Mesenchymal stem cell (in vitro differentiated cells and primary cell): ENCODE data around the gene BCAS4.

Experiments used
- DNase-seq: peaks from one replicate; pipeline ENCODE4 v3.0.0-alpha.2; 2013
- H2AFZ ChIP-seq: one replicate; pipeline ENCODE4 v1.6.1; 2013; ENCODE audit warnings: low read depth, mild to moderate bottlenecking, control low read depth, inconsistent platforms, low read length, moderate library complexity
- H2AK5ac ChIP-seq: 2 replicates; pipeline ENCODE4 v1.6.1; 2013; ENCODE audit warnings: low read length, moderate library complexity, mild to moderate bottlenecking, inconsistent platforms; ENCODE audit not compliant: severe bottlenecking
- H2BK120ac ChIP-seq: one replicate; pipeline ENCODE4 v1.6.1; 2013; ENCODE audit warnings: low read depth, mild to moderate bottlenecking, inconsistent platforms, low read length, moderate library complexity
- H2BK12ac ChIP-seq, 2 experiments: one replicate each; pipeline ENCODE4 v1.6.1; 2013; ENCODE audit warnings: inconsistent platforms in 2 of 2, low read length in 2 of 2, mild to moderate bottlenecking in 2 of 2, moderate library complexity in 2 of 2, control low read depth in 1 of 2
- H2BK15ac ChIP-seq: one replicate; pipeline ENCODE4 v1.6.1; 2013; ENCODE audit warnings: mild to moderate bottlenecking, low read depth, inconsistent platforms; ENCODE audit not compliant: poor library complexity, severe bottlenecking
- H2BK5ac ChIP-seq: 2 replicates; pipeline ENCODE4 v1.6.1; 2013; ENCODE audit warnings: low read depth, mild to moderate bottlenecking, low read length, control low read depth, inconsistent platforms; ENCODE audit not compliant: poor library complexity, severe bottlenecking
- H3K14ac ChIP-seq, 2 experiments: one replicate each; pipeline ENCODE4 v1.6.1; 2013; ENCODE audit warnings: inconsistent platforms in 2 of 2, low read length in 2 of 2, control low read depth in 1 of 2, mild to moderate bottlenecking in 1 of 2, moderate library complexity in 1 of 2
- H3K18ac ChIP-seq, 2 experiments: one replicate each; pipeline ENCODE4 v1.6.1; 2013; ENCODE audit warnings: inconsistent platforms in 2 of 2, low read length in 2 of 2, control low read depth in 1 of 2, low read depth in 1 of 2, mild to moderate bottlenecking in 1 of 2
- H3K23ac ChIP-seq, 2 experiments: one replicate each; pipeline ENCODE4 v1.6.1; 2013; ENCODE audit warnings: inconsistent platforms in 2 of 2, low read length in 2 of 2, mild to moderate bottlenecking in 2 of 2, moderate library complexity in 2 of 2, control low read depth in 1 of 2
- H3K27ac ChIP-seq: 2 replicates; pipeline ENCODE4 v1.5.1; 2013; ENCODE audit warnings: mild to moderate bottlenecking, moderate library complexity, low read length, control low read depth, inconsistent platforms; ENCODE audit not compliant: poor library complexity, severe bottlenecking
- H3K27me3 ChIP-seq, 2 experiments: 2 replicates each; pipeline versions ENCODE4 v1.6.1 to v1.7.0; 2013; ENCODE audit warnings: low read length in 2 of 2, mild to moderate bottlenecking in 2 of 2, moderate library complexity in 2 of 2, control low read depth in 1 of 2, inconsistent platforms in 1 of 2; ENCODE audit not compliant: control insufficient read depth in 1 of 2, insufficient read depth in 1 of 2
- H3K36me3 ChIP-seq, 2 experiments: 2 replicates each; pipeline versions ENCODE4 v1.6.1 to v1.7.0; 2013; ENCODE audit warnings: low read length in 2 of 2, control low read depth in 1 of 2, inconsistent platforms in 1 of 2, low read depth in 1 of 2, mild to moderate bottlenecking in 1 of 2; ENCODE audit not compliant: insufficient read depth in 2 of 2, control insufficient read depth in 1 of 2
- H3K4ac ChIP-seq, 2 experiments: one replicate each; pipeline ENCODE4 v1.6.1; 2013; ENCODE audit warnings: inconsistent platforms in 2 of 2, low read length in 2 of 2, mild to moderate bottlenecking in 2 of 2, moderate library complexity in 2 of 2, control low read depth in 1 of 2, low read depth in 1 of 2
- H3K4me1 ChIP-seq: 2 replicates; pipeline ENCODE4 v1.6.1; 2013; ENCODE audit warnings: low read depth, low read length, control low read depth; ENCODE audit not compliant: control insufficient read depth, insufficient read depth
- H3K4me2 ChIP-seq: 2 replicates; pipeline ENCODE4 v1.6.1; 2013; ENCODE audit warnings: low read length, mild to moderate bottlenecking, inconsistent platforms; ENCODE audit not compliant: poor library complexity, severe bottlenecking
- H3K4me3 ChIP-seq, 2 experiments: 2 replicates each; pipeline versions ENCODE4 v1.5.1 to v1.7.0; 2013; ENCODE audit warnings: low read length in 2 of 2, mild to moderate bottlenecking in 2 of 2, control low read depth in 1 of 2, low read depth in 1 of 2; ENCODE audit not compliant: insufficient read depth in 1 of 2
- H3K79me1 ChIP-seq: replicated peaks from 2 replicates; pipeline ENCODE4 v1.6.1; 2013; ENCODE audit warnings: mild to moderate bottlenecking, control low read depth, low read length, inconsistent platforms; ENCODE audit not compliant: poor library complexity, severe bottlenecking
- H3K9ac ChIP-seq: 2 replicates; pipeline ENCODE4 v1.7.0; 2013; ENCODE audit warnings: mild to moderate bottlenecking, low read length, moderate library complexity
- H3K9me3 ChIP-seq: 2 replicates; pipeline ENCODE4 v1.7.0; 2013; ENCODE audit warnings: mild to moderate bottlenecking, low read length; ENCODE audit not compliant: control insufficient read depth
- H4K8ac ChIP-seq: one replicate; pipeline ENCODE4 v1.6.1; 2013; ENCODE audit warnings: inconsistent platforms, mild to moderate bottlenecking, low read length, moderate library complexity
- H4K91ac ChIP-seq: one replicate; pipeline ENCODE4 v1.6.1; 2013; ENCODE audit warnings: mild to moderate bottlenecking, low read length, inconsistent platforms
- WGBS: methylation state at CpG from one replicate; pipeline ENCODE4 v1.1.7; 2013; ENCODE audit warnings: mixed read lengths; 5-methylcytosine and 5-hydroxymethylcytosine counted together

The BCAS4 gene

DNA sequence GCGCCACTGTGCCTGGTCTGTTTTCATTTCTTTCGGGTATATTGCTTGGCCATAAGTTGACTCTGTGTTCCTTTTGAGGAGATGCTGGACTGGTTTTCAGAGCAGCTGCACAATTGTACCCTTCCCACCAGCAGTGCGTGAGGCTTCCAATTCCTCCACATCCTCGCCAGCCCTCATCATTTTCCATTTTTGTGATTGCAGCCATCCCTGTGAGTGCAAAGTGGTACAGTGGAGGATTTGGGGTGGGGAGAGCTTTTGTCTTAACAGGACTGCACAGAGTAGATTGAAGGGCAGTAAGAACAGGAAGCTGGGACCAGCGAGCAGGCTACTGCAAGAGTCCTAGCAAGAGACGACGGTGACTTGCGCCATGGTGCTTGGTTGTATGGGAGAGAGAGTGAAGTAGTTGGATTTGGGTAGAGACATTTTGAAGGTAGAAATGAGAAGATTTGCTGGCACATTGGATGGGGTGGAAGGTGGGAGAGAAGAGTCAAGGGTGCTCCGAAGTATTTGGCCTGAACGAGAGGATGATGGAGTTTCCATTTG is 18.3 kb downstream of the BCAS4 start:
- WGBS: 95% methylated on average over 9 of the region's 10 CpGs

DNA sequence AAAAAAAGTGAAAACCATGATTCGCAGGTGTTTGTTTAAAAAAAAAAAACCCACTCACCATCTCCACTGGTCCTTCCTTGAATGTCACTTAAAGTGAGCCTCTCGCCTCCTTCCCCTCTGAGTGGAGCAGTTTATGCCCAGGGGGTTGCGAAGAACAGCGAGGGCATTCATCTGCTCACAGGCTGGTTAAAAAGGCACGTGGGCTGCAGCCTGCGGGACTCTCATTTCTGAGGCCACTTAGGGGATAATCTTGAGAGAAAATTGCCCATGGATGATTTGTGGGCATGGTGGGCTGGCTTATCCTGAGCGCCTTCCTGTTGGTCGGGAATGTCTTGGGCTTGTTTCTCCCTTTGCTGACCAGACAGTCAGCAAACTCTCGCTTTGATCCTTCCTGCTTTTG is 18.9 kb downstream of the BCAS4 start:
- Histone ChIP-seq H3K9ac (no peak overlapping the region), H3K4me1 (peaks cover 17% of the 10 kb centered on the region), H3K23ac (no peak overlapping the region), H2AFZ (no peak overlapping the region), H4K91ac (no peak overlapping the region), H3K27ac (no peak overlapping the region), H3K79me1 (peaks cover 18% of the 10 kb centered on the region), H2BK12ac (no peak overlapping the region), H2BK5ac (no peak overlapping the region), H2AK5ac (no peak overlapping the region), H3K4me3 (no peak overlapping the region), H3K14ac (no peak overlapping the region), H3K4ac (no peak overlapping the region), H4K8ac (no peak overlapping the region), H3K36me3 (peaks cover 0 to 3% of the 10 kb centered on the region in 2 experiments), H3K9me3 (no peaks in the 10 kb centered on the region), H3K4me2 (no peak overlapping the region), H3K27me3 (no peaks in the 10 kb centered on the region), H3K18ac (no peak overlapping the region), H2BK120ac (no peak overlapping the region), H2BK15ac (no peak overlapping the region)
- no peak for DNase-seq
- 90% methylated on average over 9 of the region's 9 CpGs for WGBS

More for the DNA sequence above, 18.3 kb downstream of the BCAS4 start:
- Histone ChIP-seq H2BK15ac (no peak overlapping the region), H2AFZ (no peak overlapping the region), H3K4me1 (peaks cover 14% of the 10 kb centered on the region), H3K23ac (no peak overlapping the region), H3K4me3 (no peak overlapping the region), H3K27me3 (no peaks in the 10 kb centered on the region), H3K27ac (no peak overlapping the region), H3K36me3 (peaks cover 0 to 3% of the 10 kb centered on the region in 2 experiments), H2BK120ac (no peak overlapping the region), H3K18ac (no peak overlapping the region), H3K4me2 (no peak overlapping the region), H3K14ac (no peak overlapping the region), H2AK5ac (no peak overlapping the region), H3K9ac (no peak overlapping the region), H4K91ac (no peak overlapping the region), H3K79me1 (peaks cover 18% of the 10 kb centered on the region), H4K8ac (peak overlapping the region; percentile 4), H3K9me3 (no peaks in the 10 kb centered on the region), H2BK12ac (no peak overlapping the region), H3K4ac (no peak overlapping the region), H2BK5ac (no peak overlapping the region)
- no peak for DNase-seq

GRCh38 chr20:50814438-50815161 is 19.7 kb downstream of the BCAS4 start:
- H4K8ac ChIP-seq: no peak overlapping the region
- H3K4me3 ChIP-seq: no peak overlapping the region
- no peaks in the 10 kb centered on the region for H3K27me3 ChIP-seq
- no peak overlapping the region for H2BK5ac ChIP-seq
- no peak overlapping the region for H3K4ac ChIP-seq
- no peak for DNase-seq
- peaks cover 17% of the 10 kb centered on the region for H3K4me1 ChIP-seq
- no peak overlapping the region for H4K91ac ChIP-seq
- no peak overlapping the region for H2AK5ac ChIP-seq
- no peak overlapping the region for H2BK15ac ChIP-seq
- no peak overlapping the region for H3K27ac ChIP-seq
- H2BK12ac ChIP-seq: peak overlapping the region in 1 of 2 experiments; percentile 79
- H3K36me3 ChIP-seq: peaks cover 0 to 3% of the 10 kb centered on the region in 2 experiments
- peak overlapping the region in 1 of 2 experiments; percentile 2 for H3K18ac ChIP-seq
- H2BK120ac ChIP-seq: no peak overlapping the region
- H3K9ac ChIP-seq: no peak overlapping the region
- peaks cover 22% of the 10 kb centered on the region for H3K79me1 ChIP-seq
- no peak overlapping the region for H3K4me2 ChIP-seq
- 88% methylated on average over 9 of the region's 9 CpGs for WGBS
- no peaks in the 10 kb centered on the region for H3K9me3 ChIP-seq
- H3K23ac ChIP-seq: no peak overlapping the region
- no peak overlapping the region for H2AFZ ChIP-seq
- no peak overlapping the region for H3K14ac ChIP-seq

GRCh38 chr20:50815162-50815989 is 20.5 kb downstream of the BCAS4 start:
- Histone ChIP-seq H3K9me3 (no peaks in the 10 kb centered on the region), H3K4me3 (no peak overlapping the region), H3K18ac (peak overlapping the region in 1 of 2 experiments; percentile 2), H2BK120ac (no peak overlapping the region), H3K27ac (peak overlapping the region; percentile 4), H3K4me2 (no peak overlapping the region), H2BK5ac (no peak overlapping the region), H2BK12ac (peak overlapping the region in 1 of 2 experiments; percentile 79), H2AK5ac (no peak overlapping the region), H4K8ac (no peak overlapping the region), H3K4me1 (peaks cover 19% of the 10 kb centered on the region), H2AFZ (no peak overlapping the region), H3K9ac (no peak overlapping the region), H3K79me1 (peaks cover 21% of the 10 kb centered on the region), H3K4ac (no peak overlapping the region), H3K27me3 (no peaks in the 10 kb centered on the region), H4K91ac (no peak overlapping the region), H3K14ac (no peak overlapping the region), H2BK15ac (no peak overlapping the region), H3K36me3 (peaks cover 2 to 7% of the 10 kb centered on the region in 2 experiments), H3K23ac (no peak overlapping the region)
- peak; percentile 77 for DNase-seq
- 77% methylated on average over 12 of the region's 15 CpGs for WGBS
